Measurements from ENCODE around the gene FOXQ1.
"Not testable (repeated sequence)": the region's sequence is repeated elsewhere in the genome, so short reads cannot be mapped to it uniquely, and the experiment has no call there.

FOXQ1 gene

GRCh38 chr6:1322156-1322555 lies 10.3 kb downstream of the FOXQ1 start:
- no peak for DNase-seq (ENCODE audit: low read depth)

DNA sequence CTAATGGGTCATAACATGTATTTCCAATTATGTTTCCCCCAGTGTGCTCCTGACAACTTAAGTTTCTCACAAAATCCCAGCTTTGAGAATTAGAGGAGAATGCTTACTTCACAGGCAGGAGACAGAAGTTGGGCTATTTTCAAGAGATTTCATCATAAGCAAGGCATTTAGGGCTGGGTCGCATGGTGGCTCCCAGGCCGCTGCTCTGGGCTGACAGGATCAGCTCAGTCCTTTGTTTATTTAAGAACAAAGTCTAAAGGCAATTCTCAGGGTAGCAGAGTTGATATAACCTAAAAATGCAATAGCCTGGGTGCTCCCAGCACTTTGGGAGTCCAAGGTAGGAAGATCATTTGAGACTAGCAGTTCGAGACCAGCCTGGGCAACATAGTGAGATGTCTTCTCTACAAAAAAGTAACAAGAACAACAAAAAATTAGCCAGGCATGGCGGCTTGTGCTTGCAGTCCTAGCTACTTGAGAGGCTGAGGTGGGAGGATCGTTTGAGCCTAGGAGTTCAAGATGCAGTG lies 10.9 kb downstream of the FOXQ1 start:
- DNase-seq (ENCODE audit: low read depth): no peak

DNA sequence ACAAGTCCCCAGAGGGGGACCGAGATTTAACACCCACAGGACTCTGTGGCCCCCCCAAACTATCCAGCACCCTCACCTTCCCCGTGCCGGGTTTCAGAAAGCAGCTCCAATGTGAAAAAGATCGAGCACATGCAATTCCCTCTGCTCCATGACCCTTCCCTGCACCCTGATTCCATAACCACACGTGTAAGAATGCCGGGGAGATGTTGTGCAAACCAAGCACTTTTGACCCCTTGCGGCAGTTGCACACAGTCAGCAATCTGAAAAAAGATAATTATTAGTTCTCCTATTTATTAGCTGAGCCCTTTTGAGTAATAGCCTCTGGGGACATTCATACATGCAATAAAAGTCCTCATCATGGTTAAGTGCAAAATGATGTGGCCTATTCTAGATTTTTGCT lies 13.0 kb downstream of the FOXQ1 start:
- DNase-seq (ENCODE audit: low read depth): no peak

- peak; percentile 64 for DNase-seq (ENCODE audit: low read depth)
Observed at GRCh38 chr6:1325461-1326309, 13.8 kb downstream of the FOXQ1 start.

GRCh38 chr6:1326535-1327121 lies 14.7 kb downstream of the FOXQ1 start:
- DNase-seq (ENCODE audit: low read depth): no peak

GRCh38 chr6:1327630-1328029 lies 15.7 kb downstream of the FOXQ1 start:
- no peak for DNase-seq (ENCODE audit: low read depth)

DNA sequence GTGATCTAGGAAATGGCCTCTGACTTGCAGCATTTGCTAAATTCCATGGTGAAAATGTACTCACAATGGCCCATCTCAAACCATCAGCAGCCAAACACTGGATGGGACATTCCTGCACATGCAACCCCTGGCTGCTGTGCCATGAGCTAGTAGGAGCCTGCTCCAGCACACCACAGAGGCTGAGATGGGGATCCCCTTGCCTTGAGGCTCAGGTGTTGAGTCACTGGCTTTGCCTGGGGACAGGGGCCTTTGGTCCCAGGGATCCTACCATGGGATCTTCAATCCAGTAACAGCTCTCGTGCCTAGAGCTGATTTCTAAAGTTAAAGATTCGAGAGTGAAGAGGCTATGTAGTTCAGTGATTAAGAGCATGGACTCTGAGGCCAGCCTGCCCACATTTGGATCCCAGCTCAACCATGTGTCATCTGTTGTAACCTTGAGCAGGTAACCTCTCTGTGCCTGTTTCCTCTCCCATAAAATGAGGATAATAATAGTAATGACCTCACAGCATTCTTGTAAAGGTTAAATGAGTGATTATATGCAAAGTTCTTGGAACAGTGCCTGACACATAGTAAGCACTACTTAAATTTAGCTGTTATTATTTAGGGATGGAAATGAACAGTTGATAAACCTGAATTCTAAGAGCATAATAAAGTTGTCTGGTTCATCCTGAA lies 16.4 kb downstream of the FOXQ1 start:
- no peak for DNase-seq (ENCODE audit: low read depth)

DNA sequence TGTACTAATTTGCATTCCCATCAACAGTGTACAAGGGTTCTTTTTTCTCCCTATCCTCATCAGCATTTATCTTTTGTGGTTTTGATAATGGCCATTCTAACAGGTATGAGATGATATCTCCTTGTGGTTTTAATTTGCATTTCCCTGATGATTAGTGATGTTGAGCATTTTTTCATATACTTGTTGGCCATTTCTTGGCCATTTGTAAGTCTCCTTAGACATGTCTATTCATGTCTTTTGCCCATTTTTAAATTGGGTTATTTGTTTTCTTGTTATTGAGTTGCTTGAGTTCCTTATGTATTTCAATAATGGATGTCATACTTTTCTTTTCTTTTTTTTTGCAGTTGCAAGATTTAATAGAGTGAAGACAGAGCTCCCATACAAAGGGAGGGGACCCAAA lies 17.8 kb downstream of the FOXQ1 start:
- no peak for DNase-seq (ENCODE audit: low read depth)

- DNase-seq (ENCODE audit: low read depth): no peak
Observed at GRCh38 chr6:1334684-1335083, 22.8 kb downstream of the FOXQ1 start.

DNA sequence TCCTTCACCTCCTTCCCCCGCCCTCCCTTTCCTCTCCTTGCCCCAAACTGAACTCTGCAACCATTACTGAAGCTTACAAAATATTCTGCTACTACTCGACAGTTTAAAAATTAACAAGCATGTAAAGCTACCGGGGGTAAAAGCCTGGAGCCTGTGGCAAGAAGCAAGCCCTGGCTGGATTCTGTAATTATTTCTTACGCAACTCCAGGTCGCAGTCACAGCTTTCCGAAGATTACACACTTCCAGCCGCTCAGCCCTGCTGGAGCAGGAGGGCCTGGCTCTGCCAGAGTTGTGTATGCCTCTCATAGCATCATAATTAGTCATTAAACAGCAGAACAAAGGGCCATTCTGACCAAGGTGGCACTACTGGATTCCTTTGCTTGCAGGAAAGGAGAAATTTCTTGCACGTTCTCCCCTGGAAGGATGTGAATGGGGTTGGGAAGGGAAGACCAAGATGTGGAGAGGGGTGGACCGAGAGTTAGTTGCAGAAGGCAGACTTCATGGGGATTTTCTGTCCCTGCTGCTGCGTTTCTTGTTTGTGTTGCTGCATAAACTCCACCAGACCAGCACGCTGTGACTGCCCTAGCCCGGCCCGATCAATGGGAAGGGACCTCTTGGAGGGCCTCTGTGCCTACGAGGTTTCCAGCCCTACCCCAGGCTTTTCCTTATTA lies 23.6 kb downstream of the FOXQ1 start:
- peak; percentile 42 for DNase-seq (ENCODE audit: low read depth)

- DNase-seq (ENCODE audit: low read depth): no peak
Observed at GRCh38 chr6:1336246-1336843, 24.4 kb downstream of the FOXQ1 start.

DNA sequence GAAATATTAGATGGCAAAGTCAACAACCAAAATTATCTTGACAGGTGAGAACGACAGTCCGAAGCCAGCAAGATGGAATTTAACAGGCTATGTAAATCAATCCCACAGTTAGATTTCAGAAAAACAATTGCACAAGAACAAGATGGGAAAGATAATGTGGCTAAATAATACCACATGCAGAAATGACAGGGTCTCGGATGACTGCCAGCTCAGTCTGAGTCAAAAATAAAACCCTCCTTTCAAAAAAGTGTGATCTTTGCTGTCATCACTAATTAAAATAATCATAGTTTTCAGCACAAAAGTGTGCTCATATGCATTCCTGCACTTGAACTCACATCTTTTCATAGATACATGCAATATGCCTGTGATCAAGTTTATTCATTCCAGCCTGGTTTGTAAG lies 25.9 kb downstream of the FOXQ1 start:
- DNase-seq (ENCODE audit: low read depth): no peak

DNA sequence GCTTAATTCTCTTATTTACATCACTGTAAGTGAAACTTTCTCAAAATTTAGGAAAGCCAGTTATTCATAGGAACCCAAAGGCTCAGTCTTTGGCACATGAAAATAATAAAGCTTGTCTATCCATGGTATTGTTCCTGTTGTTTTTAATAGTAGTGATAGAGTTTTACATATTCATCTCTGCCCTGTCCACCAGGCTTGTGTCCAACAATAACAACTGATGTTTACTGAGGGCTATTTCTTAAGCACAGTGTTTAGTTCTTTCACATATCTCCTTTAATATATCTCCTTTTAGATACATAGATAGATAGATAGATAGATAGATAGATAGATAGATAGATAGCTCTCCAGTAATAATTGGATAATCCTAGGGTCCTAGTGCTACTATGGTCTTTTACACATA lies 34.2 kb downstream of the FOXQ1 start:
- DNase-seq (ENCODE audit: low read depth): no peak

DNA sequence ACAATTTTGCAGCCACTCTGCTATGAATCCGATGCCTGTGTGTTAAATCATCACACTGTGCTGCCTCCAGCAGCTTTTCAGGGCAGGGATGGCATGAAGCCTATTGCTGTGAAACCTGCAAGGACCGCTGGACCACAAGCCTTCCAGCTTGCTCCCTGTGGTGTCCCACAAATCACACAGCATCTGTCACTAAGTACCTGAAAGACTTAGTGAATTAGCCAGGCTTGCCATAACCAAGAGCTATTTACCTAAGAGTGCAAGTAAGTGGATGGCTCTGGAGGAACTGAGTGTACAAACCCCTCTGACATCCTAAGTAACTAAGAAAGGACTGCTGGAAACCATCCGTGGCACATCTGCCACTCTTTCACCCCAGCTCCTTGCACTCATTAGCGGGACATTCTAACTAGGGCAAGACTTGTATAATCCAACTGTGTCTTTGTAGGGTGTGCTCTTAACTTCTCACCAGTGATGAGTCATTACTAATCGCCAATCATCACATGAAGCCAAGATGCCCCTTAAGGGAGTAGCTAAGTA lies 34.7 kb downstream of the FOXQ1 start:
- no peak for DNase-seq (ENCODE audit: low read depth)

DNA sequence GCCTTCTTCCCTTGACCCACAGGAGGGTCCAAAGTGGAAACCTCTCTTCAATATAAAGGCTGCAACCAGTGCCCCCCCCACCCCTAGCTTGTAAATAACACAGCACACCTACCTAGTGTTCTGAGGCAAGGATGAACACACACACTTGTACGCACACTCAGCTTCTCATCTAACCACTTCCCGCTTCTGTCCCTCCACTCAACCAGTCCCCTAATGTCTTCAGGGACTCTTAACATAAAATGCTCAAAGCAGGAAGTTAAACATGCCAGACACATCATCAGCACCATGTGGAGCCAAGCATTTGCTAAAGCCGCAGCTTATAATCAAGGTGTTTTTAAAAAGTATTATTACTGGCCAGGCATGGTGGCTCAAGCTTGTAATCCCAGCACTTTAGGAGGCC lies 35.3 kb downstream of the FOXQ1 start:
- DNase-seq (ENCODE audit: low read depth): no peak

DNA sequence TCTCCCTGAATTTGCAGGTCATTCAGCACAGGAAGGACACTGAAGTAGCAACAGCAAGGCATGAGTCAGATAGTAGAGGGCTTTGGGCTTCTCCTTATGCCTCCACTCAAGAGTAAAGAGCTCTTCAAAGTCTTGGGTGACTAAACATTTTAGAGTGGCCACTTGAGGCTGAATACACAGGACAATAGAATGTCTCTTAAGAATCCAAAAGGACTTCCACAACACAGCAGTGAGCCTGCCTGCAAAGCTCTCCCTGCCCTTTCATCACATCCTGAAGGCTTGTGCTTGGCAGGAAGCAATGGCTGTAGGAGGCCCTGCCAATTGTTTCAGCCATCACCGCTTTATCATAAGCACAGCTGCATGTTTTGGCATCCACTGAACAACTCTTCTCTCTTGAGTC lies 36.8 kb downstream of the FOXQ1 start:
- DNase-seq (ENCODE audit: low read depth): no peak

DNA sequence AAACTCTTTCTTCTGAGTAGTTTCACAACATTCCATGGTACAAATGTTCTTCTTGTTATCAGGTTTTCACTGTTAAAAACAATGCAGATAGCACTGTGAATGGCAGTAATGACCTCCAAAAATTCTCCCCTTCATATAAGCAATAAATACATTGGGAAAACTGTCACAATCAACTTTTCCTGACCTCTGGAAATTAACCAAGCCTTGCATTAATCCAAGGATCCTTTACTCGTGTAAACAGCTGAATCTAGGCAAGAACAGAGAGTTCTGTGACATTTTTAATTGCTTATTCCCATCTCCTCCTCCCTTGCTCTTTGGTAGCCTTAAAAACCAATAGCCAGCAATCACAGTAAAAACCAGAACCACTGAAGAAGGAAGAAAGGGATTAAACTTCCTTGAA lies 37.8 kb downstream of the FOXQ1 start:
- DNase-seq (ENCODE audit: low read depth): no peak

GRCh38 chr6:1351381-1352008 lies 39.6 kb downstream of the FOXQ1 start:
- DNase-seq (ENCODE audit: low read depth): no peak

DNA sequence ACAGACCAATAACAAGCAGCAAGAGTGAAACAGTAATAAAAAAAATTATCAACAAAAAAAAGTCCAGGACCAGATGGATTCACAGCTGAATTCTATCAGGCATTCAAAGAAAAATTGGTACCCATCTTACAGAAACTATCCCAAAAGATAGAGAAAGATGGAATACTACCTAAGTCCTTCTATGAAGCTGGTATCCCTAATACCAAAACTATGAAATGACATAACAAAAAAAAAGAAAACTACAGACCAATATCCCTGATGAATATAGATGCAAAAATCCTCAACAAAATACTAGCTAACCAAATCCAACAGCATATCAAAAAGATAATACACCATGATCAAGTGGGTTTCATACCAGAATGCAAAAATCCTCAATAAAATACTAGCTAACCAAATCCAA lies 43.2 kb downstream of the FOXQ1 start:
- DNase-seq (ENCODE audit: low read depth): not testable (repeated sequence)

GRCh38 chr6:1361717-1362116 lies 49.8 kb downstream of the FOXQ1 start:
- not testable (repeated sequence) for DNase-seq (ENCODE audit: low read depth)

GRCh38 chr6:1362643-1363042 lies 50.7 kb downstream of the FOXQ1 start:
- DNase-seq (ENCODE audit: low read depth): no peak
